ENCODE measurements around the gene EBPL. TPM values are rescaled to one million over a fixed set of nuclear protein-coding genes. Genes with fewer than 3 reads are reported as not detected.
"Not testable (repeated sequence)": the region's sequence is repeated elsewhere in the genome, so short reads cannot be mapped to it uniquely, and the experiment has no call there.

EBPL gene
- total RNA-seq (ENCODE audit: insufficient read depth, low replicate concordance), result 29.4 TPM

GRCh38 chr13:49690995-49691784 is at the start of gene EBPL:
Gene EBPL (minus strand): TSS chr13:49691486. CDS start chr13:49691424, 62 bp downstream.
- DNase-seq (ENCODE audit: low spot score), result peak; percentile 95

GRCh38 chr13:49740870-49741269 is 49.6 kb upstream of the EBPL start:
- no peak for DNase-seq (ENCODE audit: low spot score)

DNA sequence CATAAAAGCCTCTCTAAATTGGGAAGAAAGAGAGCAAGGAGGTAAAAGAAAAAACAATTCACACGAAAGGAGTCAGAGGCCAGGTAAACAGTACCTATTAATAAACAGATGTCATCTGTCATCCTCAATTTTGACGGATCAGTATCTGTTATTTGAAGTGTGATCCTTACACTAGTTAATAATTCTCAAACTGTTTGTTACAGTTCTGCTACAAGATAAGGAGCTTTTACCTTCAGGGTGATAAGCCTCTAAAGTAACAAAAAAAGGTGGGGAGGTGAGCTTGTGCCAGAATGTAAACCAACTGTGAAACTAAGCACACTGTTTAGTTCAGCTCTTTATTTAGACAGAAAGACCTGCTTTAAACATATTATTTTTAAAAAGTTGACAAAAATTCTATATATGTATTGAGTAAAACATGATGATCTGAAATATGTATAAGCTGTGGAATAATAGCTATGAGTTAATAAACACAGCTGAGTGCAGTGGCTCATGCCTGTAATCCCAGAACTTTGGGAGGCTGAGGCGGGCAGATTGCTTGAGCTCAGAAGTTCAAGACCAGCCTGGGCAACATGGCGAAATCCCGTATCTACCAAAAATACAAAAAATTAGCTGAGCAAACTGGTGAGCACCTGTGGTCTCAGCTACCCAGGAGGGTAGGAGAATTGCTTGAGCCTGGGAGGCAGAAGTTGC is 48.4 kb upstream of the EBPL start:
- DNase-seq (ENCODE audit: low spot score), result no peak

DNA sequence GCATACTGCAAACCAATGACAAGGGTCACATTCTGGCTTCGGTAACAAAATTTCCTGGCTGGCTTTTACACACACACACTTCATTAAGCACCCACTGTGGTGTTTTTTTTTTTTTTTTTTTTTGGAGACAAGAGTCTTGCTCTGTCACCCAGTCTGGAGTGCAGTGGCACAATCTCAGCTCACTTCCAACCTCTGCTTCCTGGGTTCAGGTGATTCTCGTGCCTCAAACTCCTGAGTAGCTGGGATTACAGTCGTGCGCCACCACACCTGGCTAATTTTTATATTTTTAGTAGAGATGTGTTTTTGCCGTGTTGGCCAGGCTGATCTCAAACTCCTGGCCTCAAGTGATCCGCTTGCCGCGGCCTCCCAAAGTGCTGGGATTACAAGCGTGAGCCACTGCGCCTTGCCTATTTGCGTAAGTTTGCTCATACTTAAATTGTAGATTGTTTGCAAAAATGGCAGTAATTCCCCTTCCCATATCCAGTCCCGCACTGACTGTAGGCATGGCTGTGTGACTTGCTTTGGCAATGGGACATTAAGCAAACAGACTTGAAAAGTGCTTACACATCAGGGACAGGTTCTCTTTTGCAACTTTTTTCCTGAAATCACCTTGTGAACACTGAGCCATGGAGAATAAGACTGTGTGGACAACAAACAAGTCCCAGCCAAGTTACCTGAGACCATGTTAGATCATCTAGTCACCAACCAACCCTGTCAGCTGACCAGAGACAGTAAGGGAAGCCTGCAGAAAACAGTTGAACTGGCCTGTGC is 42.1 kb upstream of the EBPL start:
- no peak for DNase-seq (ENCODE audit: low spot score)

GRCh38 chr13:49731766-49732165 is 40.5 kb upstream of the EBPL start:
- peak; percentile 55 for DNase-seq (ENCODE audit: low spot score)

DNA sequence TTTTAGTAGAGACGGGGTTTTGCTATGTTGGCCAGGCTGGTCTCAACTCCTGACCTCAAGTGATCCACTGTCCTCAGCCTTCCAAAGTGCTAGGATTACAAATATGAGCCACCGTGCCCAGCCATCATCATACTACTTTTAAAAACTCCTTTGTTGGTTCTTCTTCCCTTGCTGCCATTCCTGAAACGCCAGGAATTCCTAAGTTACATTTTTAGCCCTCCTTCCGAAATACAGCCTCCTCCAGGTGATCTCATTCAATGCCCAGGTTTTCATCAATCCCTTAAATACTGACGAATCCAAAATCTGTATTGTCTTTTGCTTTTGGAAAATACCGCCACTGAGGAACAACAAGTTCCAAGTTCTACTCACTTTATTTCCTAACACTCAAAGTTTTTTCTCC is 25.3 kb upstream of the EBPL start:
- DNase-seq (ENCODE audit: low spot score), result no peak

DNA sequence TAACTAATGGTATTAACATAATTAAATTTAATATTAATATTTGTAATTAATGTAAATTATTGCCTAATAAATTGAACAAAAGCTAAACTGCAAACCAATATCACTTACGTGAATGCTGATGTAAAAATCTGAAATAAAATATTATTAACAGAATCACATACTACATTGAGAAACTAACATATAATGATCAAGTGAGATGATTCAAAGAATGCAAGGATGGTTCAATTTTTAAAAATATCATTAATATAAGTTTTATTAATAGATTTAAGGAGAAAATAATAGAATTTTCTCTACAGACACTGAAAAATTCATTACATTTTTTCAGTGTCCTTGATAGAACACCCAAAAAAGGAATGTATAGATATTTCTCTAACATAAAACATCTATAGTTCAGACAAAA is 23.5 kb upstream of the EBPL start:
- DNase-seq (ENCODE audit: low spot score), result no peak

- DNase-seq (ENCODE audit: low spot score), result no peak
Observed at GRCh38 chr13:49711218-49711863, 20.1 kb upstream of the EBPL start.

DNA sequence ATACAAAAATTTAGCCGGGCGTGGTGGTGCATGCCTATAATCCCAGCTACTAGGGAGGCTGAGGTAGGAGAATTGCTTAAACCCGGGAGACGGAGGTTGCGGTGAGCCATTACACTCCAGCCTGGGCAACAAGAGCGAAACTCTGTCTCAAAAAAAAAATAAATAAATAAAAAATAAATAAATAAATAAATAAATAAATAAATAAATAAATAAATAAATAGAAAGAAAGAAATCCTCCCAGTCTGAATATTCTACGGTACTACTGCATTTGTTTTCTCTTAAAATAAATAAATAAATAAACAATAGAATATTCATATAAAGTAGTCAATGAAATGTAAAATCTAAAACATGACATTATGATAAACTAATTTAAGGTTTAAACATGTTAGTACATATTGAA is 13.0 kb upstream of the EBPL start:
- not testable (repeated sequence) for DNase-seq (ENCODE audit: low spot score)

DNA sequence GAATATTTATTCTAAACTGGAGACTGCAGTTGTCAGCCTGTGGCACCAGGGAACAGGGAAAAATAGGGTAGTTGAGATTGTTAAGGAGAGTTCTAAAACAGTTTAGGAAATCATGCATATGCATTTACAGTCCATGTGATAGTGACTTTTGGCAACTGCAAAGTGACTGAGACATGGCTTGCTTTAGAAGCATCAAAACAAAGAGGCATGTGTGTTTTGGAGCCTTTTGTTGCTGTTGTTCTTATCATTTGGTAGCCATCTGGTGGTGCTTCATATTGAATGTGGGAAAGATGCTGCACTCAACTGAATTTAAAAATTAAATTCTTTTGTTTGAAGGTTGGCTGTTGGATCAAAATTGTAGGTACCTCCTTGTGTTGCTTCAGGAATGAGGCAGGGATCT is 10.2 kb upstream of the EBPL start:
- no peak for DNase-seq (ENCODE audit: low spot score)

GRCh38 chr13:49697468-49697867 is 6.2 kb upstream of the EBPL start:
- DNase-seq (ENCODE audit: low spot score), result no peak

DNA sequence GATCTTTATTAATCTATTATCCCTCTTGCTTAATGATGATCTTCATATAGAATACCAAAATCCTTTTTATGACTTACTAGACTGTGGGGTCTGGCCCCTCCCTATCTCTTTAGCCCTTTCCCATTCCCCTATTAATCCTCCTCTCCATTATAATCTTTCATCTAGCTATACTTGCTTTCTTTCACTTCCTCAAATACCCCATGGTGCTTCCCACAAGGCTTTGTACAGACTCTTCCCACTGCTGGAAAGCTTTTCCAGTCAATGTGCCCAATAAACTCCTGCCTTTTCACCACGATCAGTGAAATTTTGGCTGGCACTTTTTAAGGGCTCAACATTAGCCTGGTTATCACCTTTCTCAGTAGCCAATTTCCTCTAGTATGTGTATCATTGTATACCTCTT is 3.2 kb upstream of the EBPL start:
- no peak for DNase-seq (ENCODE audit: low spot score)

- no peak for DNase-seq (ENCODE audit: low spot score)
Observed at GRCh38 chr13:49693877-49694276, 2.6 kb upstream of the EBPL start.

DNA sequence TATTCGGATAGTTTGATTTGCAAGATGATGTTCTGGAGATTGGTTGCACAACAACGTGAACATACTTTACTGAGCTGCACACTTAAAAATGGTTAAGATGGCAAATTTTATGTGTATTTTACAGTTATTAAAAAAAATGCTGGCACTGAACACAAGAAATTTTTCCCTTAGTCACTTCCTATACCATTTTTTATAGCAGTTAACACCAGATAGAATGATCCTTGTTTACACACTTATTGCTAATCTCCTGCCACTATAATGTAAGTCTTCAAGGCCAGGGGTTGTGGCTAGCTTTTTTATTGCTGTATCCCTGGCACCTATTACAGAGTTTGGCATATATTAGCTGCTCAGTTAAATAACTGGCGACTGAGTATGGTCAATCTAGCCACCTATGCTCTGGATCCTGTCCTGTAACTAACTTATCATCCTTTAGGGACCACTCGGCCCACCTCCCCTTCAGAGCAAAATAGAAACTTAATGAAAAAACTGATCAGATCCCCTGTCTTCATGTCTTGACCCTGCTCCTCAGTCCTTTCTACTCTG is 2.0 kb upstream of the EBPL start:
- DNase-seq (ENCODE audit: low spot score), result no peak

- DNase-seq (ENCODE audit: low spot score), result peak; percentile 17
Observed at GRCh38 chr13:49690133-49690994, 922 bp downstream of the EBPL start.

GRCh38 chr13:49683489-49683888 is 7.8 kb downstream of the EBPL start:
- no peak for DNase-seq (ENCODE audit: low spot score)

GRCh38 chr13:49681842-49682435 is 9.3 kb downstream of the EBPL start:
- no peak for DNase-seq (ENCODE audit: low spot score)

- DNase-seq (ENCODE audit: low spot score), result peak; percentile 14
Observed at GRCh38 chr13:49679246-49679645, 12.0 kb downstream of the EBPL start.

DNA sequence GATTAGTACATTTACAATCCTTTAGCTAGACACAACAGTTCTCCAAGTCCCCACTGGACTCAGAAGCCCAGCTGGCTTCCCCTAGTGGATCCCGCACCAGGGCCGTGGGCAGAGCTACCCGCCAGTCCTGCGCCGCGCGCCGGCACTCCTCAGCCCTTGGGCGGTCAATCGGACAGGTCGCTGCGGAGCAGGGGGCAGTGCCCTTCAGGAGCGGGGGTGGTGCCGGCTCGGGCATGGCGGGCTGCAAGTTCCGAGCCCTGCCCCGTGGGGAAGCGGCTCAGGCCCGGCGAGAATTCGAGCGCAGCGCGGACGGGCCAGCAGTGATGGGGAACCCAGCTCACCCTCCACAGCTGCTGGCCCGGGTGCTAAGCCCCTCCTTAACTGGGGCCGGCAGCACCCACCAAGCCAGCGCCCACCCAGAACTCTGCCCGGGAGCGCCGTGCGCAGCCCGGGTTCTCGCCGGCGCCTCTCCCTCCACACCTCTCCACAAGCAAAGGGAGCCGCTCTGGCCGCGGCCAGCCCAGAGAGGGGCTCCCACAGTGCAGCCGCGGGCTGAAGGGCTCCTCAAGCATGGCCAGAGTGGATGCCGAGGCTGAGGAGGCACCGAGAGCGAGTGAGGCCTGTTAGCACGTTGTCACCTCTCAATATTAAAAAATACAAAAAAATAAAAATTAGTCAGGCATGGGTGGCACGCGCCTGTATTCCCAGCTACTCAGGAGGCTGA is 12.9 kb downstream of the EBPL start:
- DNase-seq (ENCODE audit: low spot score), result no peak

All from umbilical cord (tissue), 2 donors.